Measurements from ENCODE around the gene CSF3R. TPM values are rescaled to one million over a fixed set of nuclear protein-coding genes. Genes with fewer than 3 reads are reported as not detected.

CSF3R gene
- total and polyA plus RNA-seq, 2 of the 4 experiments (the other 2 are of a cell fraction): not detected

DNA sequence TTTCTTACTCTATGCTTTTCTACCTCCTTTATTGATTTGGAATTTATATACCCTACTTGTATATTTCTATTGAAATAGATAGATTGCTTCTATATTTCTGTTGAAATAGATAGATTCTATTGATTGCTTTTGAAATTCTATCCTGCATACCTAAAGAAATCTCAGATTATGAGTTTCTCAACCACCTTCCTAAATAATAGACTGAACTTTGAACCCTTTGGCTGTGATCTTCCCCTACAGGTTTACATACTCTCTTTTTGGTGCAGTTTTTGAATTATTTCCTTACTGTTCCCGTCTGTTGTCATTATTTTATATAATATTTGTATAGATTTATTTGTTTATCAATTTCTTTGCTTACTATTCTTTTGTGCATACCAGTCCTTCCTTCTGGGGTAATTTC is 20.4 kb upstream of the CSF3R start:
- H2AFZ ChIP-seq (replicated peaks; ENCODE audit: low read length, poor library complexity): no peak overlapping the region
- no peaks in the 10 kb centered on the region for H3K79me1 ChIP-seq (ENCODE audit: low read depth in 1 of 2, low read length in 2 of 2)
- no peak overlapping the region for H3K14ac ChIP-seq (replicated peaks; ENCODE audit: low read depth, low read length)
- peaks cover 8% of the 10 kb centered on the region for H3K27me3 ChIP-seq (ENCODE audit: control insufficient read depth, insufficient read depth, low read length)
- no peaks in the 10 kb centered on the region for H4K20me1 ChIP-seq (ENCODE audit: insufficient read depth, low read length)
- no peak overlapping the region for H3K18ac ChIP-seq (ENCODE audit: low read depth, low read length)
- H3K4me2 ChIP-seq (ENCODE audit: low read depth, low read length): no peak overlapping the region
- in situ Hi-C loops (cut with MboI; ENCODE audit: low sequenced_read_pairs): no loop called here
- no peak overlapping the region for H3K27ac ChIP-seq (ENCODE audit: insufficient read depth, low read length)
- H3K36me3 ChIP-seq (ENCODE audit: control insufficient read depth, insufficient read depth, low read length): no peaks in the 10 kb centered on the region
- no peak overlapping the region for H2BK120ac ChIP-seq (ENCODE audit: low read depth, low read length)
- no TSS peak for BruUV-seq (replicated peaks)
- H3K4me3 ChIP-seq (ENCODE audit: insufficient read depth, low read depth, low read length): no peak overlapping the region
- no peak for TF ChIP-seq SMC3 (IDR thresholded peaks at IDR 0.05; ENCODE audit: low read depth, low read length)
- no peak for TF ChIP-seq NFE2L2 (IDR thresholded peaks at IDR 0.05; ENCODE audit: low read depth, low read length)
- no peak for TF ChIP-seq CHD1 (IDR thresholded peaks at IDR 0.05; ENCODE audit: low read depth, low read length)
- TF ChIP-seq, protein P1, sequence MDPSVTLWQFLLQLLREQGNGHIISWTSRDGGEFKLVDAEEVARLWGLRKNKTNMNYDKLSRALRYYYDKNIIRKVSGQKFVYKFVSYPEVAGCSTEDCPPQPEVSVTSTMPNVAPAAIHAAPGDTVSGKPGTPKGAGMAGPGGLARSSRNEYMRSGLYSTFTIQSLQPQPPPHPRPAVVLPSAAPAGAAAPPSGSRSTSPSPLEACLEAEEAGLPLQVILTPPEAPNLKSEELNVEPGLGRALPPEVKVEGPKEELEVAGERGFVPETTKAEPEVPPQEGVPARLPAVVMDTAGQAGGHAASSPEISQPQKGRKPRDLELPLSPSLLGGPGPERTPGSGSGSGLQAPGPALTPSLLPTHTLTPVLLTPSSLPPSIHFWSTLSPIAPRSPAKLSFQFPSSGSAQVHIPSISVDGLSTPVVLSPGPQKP (IDR thresholded peaks at IDR 0.05; ENCODE audit: borderline replicate concordance, low read depth, low read length): no peak
- TF ChIP-seq, protein P2, sequence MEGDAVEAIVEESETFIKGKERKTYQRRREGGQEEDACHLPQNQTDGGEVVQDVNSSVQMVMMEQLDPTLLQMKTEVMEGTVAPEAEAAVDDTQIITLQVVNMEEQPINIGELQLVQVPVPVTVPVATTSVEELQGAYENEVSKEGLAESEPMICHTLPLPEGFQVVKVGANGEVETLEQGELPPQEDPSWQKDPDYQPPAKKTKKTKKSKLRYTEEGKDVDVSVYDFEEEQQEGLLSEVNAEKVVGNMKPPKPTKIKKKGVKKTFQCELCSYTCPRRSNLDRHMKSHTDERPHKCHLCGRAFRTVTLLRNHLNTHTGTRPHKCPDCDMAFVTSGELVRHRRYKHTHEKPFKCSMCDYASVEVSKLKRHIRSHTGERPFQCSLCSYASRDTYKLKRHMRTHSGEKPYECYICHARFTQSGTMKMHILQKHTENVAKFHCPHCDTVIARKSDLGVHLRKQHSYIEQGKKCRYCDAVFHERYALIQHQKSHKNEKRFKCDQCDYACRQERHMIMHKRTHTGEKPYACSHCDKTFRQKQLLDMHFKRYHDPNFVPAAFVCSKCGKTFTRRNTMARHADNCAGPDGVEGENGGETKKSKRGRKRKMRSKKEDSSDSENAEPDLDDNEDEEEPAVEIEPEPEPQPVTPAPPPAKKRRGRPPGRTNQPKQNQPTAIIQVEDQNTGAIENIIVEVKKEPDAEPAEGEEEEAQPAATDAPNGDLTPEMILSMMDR (conservative IDR thresholded peaks at IDR 0.05; ENCODE audit: low read depth, low read length): no peak
- TF ChIP-seq RCOR1 (IDR thresholded peaks at IDR 0.05; ENCODE audit: insufficient replicate concordance, low read length): no peak
- no peak for TF ChIP-seq RAD21 (IDR thresholded peaks at IDR 0.05; ENCODE audit: low read length)
- no peak for TF ChIP-seq FOS (IDR thresholded peaks at IDR 0.05; ENCODE audit: low read depth, low read length)
- no peak for TF ChIP-seq MAFK (IDR thresholded peaks at IDR 0.05; ENCODE audit: low read depth, low read length)
- TF ChIP-seq, protein P3, sequence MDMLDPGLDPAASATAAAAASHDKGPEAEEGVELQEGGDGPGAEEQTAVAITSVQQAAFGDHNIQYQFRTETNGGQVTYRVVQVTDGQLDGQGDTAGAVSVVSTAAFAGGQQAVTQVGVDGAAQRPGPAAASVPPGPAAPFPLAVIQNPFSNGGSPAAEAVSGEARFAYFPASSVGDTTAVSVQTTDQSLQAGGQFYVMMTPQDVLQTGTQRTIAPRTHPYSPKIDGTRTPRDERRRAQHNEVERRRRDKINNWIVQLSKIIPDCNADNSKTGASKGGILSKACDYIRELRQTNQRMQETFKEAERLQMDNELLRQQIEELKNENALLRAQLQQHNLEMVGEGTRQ (IDR thresholded peaks at IDR 0.05; ENCODE audit: low read depth, low read length): no peak
- no peak for TF ChIP-seq MAZ (IDR thresholded peaks at IDR 0.05; ENCODE audit: borderline replicate concordance, low read depth, low read length)
- no peak for TF ChIP-seq CEBPB (IDR thresholded peaks at IDR 0.05; ENCODE audit: low read depth, low read length)
- no peak for TF ChIP-seq MXI1 (IDR thresholded peaks at IDR 0.05; ENCODE audit: borderline replicate concordance, low read depth, low read length)
- no peak for TF ChIP-seq POLR2A (IDR thresholded peaks at IDR 0.05; ENCODE audit: low read depth, low read length)
- TF ChIP-seq RFX5 (IDR thresholded peaks at IDR 0.05; ENCODE audit: low read depth, low read length): no peak
- no peak for TF ChIP-seq BHLHE40 (IDR thresholded peaks at IDR 0.05; ENCODE audit: low read depth, low read length)
- ATAC-seq (ENCODE audit: low read depth): no peak
- POLR2A ChIA-PET (ENCODE audit: unreplicated experiment): no interaction called here
- no peak overlapping the region for H3K9ac ChIP-seq (ENCODE audit: low read depth, low read length)
- no peak overlapping the region for H2AK5ac ChIP-seq (ENCODE audit: low read depth, low read length)
- CTCF ChIA-PET: no interaction called here
- H2BK20ac ChIP-seq (ENCODE audit: low read depth, low read length): no peak overlapping the region
- no peaks in the 10 kb centered on the region for H3K9me3 ChIP-seq (ENCODE audit: control insufficient read depth, insufficient read depth, low read length)
- H3K56ac ChIP-seq (ENCODE audit: extremely low read depth, insufficient read depth, low read length): no peak overlapping the region
- H3K4me1 ChIP-seq (ENCODE audit: control insufficient read depth, insufficient read depth, low read length): no peaks in the 10 kb centered on the region
- no peak overlapping the region for H4K8ac ChIP-seq (ENCODE audit: low read depth in 2 of 2, low read length in 2 of 2)
- no peak overlapping the region for H2BK5ac ChIP-seq (ENCODE audit: low read depth, low read length, poor library complexity, severe bottlenecking)
- dilution Hi-C loops (cut with HindIII; ENCODE audit: low sequenced_read_pairs, unreplicated experiment): no loop called here
- DNase-seq: no peak
- no peak overlapping the region for H3K23ac ChIP-seq (ENCODE audit: low read depth, low read length)
- H4K91ac ChIP-seq (ENCODE audit: insufficient read depth, low read depth, low read length): no peak overlapping the region
- H2AK9ac ChIP-seq (replicated peaks; ENCODE audit: low read depth, low read length, poor library complexity): no peak overlapping the region
- intact Hi-C loops (cut with micrococcal nuclease): no loop called here
- no CpG with 5 or more reads among the region's 1 CpG for WGBS, 2 experiments (ENCODE audit: extremely low coverage in 2 of 2, insufficient read length in 1 of 2)
- H3K9me1 ChIP-seq (ENCODE audit: insufficient read depth, low read length): no peaks in the 10 kb centered on the region
- H3K4ac ChIP-seq (ENCODE audit: low read depth, low read length): no peak overlapping the region
- no peak overlapping the region for H2BK15ac ChIP-seq (ENCODE audit: low read depth, low read length)
- no peak overlapping the region for H4K5ac ChIP-seq (ENCODE audit: low read depth, low read length)

All from IMR-90 (cell line).